HG03108 (cell line): ENCODE measurements around the gene OBSCN.

Experiments used
- ATAC-seq: cut with Tn5 transposase; IDR thresholded peaks from one replicate; pipeline ENCODE4 v1.9.1; 2021; ENCODE audit warnings: moderate library complexity; ENCODE audit not compliant: unreplicated experiment

Gene OBSCN

GRCh38 chr1:228374711-228375577 lies 167.1 kb downstream of the OBSCN start:
- no peak for ATAC-seq

- no peak for ATAC-seq
Observed at GRCh38 chr1:228375578-228376261, 167.9 kb downstream of the OBSCN start.

DNA sequence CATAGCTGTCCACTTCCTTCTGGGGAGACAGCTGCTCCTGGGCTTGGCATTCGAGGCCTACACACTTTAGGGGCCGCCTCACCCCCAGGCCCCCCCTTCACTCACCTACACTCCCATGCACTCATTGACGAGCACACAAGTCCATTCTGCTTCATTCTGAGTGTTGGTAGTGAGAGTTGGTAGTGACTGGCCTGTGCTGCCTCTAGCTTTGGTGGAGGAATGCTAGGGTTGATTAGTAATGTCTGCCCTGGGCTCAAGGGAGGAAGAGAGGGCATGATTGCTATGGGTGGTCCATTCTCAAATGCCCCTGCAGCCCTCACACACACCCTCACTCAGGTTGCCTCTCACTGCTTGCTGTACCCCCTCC lies 168.4 kb downstream of the OBSCN start:
- no peak for ATAC-seq

DNA sequence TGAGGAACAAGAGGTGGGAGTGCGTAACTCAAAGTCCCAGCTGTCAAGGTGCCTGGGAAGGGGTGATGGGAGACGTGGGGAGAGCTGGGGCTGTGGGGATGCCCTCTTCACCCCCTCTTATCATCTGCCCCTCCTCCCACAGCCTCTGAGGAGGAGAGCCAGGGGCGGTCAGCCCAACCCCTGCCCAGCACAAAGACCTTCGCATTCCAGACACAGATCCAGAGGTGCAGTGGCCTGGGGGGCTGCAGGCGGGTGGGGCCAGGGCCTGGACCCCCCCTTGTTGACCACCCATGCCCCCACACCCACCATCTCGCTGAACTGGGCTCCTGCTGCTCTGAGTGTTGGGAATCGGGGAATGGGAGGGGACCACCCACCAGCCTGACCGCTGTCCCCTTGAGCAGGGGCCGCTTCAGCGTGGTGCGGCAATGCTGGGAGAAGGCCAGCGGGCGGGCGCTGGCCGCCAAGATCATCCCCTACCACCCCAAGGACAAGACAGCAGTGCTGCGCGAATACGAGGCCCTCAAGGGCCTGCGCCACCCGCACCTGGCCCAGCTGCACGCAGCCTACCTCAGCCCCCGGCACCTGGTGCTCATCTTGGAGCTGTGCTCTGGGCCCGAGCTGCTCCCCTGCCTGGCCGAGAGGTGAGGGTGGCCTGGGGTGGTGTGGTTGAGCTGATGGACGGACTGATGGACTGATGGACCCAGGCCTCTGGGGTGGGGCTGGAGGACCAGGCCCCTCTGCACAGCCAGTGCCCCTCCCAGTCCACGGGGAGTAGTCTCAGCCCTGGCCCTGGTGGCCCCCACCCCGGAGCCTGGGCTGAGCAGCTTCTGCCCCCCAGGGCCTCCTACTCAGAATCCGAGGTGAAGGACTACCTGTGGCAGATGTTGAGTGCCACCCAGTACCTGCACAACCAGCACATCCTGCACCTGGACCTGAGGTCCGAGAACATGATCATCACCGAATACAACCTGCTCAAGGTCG lies 169.1 kb downstream of the OBSCN start:
- no peak for ATAC-seq

DNA sequence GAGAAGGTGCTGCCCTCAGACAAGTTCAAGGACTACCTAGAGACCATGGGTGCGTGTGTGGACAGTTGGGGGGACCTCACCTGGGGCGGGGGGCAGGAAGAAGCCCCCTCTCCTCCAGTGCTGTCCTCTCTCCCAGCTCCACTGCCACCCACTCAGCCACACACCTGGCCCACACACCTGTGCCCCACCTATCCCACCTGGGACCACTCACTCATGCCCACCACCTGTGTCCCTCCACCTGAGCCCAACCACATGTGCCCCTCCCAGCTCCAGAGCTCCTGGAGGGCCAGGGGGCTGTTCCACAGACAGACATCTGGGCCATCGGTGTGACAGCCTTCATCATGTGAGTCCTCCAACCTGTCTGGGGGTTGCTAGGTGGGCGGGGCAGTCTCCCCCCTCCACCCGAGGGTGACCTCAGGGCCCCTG lies 169.8 kb downstream of the OBSCN start:
- no peak for ATAC-seq

DNA sequence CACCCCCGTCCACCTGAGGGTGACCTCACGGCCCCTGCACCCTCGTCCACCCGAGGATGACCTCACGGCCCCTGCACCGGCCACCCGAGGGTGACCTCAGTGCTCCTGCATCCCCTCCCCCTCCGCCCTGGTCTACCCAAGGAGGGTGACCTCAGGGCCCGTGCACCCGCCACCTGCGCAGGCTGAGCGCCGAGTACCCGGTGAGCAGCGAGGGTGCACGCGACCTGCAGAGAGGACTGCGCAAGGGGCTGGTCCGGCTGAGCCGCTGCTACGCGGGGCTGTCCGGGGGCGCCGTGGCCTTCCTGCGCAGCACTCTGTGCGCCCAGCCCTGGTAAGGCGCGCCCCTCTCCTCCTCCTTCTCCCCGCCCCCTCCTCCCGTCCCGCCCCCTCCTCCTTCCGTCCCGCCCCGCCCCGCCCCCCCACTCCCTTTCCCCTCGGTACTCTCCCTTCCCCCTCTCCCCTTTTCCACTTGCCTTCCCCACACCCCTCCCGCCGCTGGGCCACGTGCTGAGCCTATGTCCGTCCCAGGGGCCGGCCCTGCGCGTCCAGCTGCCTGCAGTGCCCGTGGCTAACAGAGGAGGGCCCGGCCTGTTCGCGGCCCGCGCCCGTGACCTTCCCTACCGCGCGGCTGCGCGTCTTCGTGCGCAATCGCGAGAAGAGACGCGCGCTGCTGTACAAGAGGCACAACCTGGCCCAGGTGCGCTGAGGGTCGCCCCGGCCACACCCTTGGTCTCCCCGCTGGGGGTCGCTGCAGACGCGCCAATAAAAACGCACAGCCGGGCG lies 170.4 kb downstream of the OBSCN start:
- ATAC-seq, result no peak

- ATAC-seq, result no peak
Observed at GRCh38 chr1:228378873-228379460, 171.1 kb downstream of the OBSCN start.

- no peak for ATAC-seq
Observed at GRCh38 chr1:228379666-228380065, 171.8 kb downstream of the OBSCN start.

DNA sequence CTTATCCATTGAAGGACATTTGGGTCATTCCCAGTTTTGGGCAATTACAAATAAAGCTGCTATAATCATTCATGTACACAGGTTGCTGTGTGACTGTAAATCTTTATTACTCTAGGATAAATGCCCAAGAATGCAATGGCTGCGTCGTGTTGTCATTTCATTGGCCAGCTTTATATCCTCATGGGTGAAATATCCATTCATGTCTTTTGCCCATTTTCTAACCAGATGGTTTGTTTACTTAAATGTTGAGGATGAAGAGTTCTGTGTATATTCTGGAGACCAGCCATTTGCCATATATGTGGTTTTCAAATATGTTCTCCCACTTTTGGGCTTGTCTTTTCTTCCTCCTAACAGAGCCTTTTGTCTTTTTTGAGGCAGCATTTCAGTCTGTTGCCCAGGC lies 173.5 kb downstream of the OBSCN start:
- no peak for ATAC-seq

DNA sequence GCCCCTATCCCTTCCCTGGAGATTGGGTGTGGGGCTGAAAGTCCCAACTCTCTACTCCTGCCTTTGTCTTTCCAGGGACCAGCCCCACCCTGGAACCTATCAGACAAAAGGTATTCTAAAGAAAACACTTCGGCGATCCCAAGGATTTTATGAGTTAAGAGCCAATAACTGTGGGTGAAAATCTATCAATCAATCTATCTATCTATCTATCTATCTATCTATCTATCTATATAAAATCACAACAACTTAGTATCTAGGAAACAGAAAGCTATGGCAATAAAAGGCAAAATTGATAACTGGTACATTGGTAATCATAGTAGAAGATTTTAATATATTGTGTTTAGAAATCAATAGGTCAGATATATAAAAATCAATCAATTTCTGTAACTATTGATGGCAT lies 175.9 kb downstream of the OBSCN start:
- ATAC-seq, result no peak

DNA sequence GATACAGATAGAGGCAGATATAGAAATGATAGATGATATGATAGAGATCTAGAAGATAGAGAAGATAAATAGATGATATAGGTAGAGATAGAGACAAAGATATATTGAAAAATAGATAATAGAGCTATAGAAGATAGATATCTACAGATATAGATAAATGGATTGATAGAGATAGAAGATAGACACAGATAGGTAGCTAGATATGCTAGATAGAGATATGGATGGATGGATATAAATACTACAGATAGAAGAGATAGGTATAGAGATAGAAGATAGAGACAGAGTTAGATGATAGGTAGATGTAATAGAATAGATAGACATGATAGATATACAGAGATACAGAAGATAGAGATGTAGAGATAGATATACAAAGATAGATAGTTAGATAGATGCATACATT lies 177.4 kb downstream of the OBSCN start:
- no peak for ATAC-seq

- ATAC-seq, result no peak
Observed at GRCh38 chr1:228387321-228387720, 179.5 kb downstream of the OBSCN start.

DNA sequence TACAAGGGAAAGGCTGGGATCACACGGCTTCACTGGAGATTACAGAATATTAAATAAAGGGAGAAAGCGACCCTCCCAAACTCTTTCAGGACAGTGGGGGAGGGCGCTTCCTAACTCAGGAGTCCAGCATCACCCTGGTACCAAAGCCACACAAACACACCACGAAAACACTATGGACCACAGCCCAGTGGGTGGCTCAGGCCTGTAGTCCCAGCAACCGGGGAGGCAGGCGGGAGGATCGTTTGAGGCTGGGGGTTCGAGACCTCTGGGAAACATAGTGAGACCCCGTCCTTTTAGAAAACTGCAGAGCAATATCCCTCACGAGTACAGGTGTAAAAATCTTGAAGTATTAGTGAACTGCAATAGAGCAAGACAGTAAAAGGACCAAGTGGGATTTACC lies 182.8 kb downstream of the OBSCN start:
- ATAC-seq, result no peak

GRCh38 chr1:228391411-228392020 lies 183.7 kb downstream of the OBSCN start:
- no peak for ATAC-seq

- no peak for ATAC-seq
Observed at GRCh38 chr1:228392111-228392936, 184.5 kb downstream of the OBSCN start.

DNA sequence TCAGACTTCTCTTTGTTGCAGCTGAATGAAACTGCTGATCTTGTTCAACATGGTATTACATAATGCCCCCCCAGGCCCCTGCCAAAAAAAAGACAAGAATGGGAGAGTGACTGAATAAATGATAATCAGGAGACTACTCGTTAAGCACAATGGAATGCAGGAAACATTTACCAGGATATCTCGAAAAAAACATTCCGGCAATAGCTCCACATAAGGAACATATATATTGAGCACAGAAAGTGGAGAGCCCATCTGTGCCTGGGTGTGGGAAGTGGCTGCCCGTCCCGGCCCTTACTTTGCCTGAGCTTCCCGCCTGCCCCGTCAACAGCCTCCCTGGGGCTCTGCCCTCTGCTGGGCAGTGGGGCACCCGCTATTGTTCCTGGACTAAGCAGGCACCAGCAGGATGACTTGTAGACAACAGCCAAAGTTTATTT lies 185.4 kb downstream of the OBSCN start:
- no peak for ATAC-seq

- no peak for ATAC-seq
Observed at GRCh38 chr1:228393811-228394570, 186.1 kb downstream of the OBSCN start.
